HG03575 (cell line): ENCODE data around the gene ZNF284.
"Not testable (repeated sequence)": the region's sequence is repeated elsewhere in the genome, so short reads cannot be mapped to it uniquely, and the experiment has no call there.

Experiments
- ATAC-seq: cut with Tn5 transposase; IDR thresholded peaks from one replicate; pipeline ENCODE4 v1.9.1; 2021; ENCODE audit not compliant: unreplicated experiment, insufficient number of reproducible peaks, low FRiP score; ENCODE audit errors: extremely low read depth

ZNF284 gene

DNA sequence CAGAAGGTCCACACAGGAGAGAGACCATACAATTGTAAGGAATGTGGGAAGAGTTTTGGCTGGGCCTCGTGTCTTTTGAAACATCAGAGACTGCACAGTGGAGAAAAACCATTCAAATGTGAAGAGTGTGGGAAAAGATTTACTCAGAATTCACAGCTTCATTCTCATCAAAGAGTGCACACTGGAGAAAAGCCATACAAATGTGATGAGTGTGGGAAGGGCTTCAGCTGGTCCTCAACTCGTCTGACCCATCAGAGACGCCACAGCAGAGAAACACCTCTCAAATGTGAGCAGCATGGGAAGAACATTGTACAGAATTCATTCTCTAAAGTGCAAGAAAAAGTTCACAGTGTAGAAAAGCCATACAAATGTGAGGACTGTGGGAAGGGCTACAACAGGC lies 35.8 kb downstream of the ZNF284 start:
- ATAC-seq = no peak

DNA sequence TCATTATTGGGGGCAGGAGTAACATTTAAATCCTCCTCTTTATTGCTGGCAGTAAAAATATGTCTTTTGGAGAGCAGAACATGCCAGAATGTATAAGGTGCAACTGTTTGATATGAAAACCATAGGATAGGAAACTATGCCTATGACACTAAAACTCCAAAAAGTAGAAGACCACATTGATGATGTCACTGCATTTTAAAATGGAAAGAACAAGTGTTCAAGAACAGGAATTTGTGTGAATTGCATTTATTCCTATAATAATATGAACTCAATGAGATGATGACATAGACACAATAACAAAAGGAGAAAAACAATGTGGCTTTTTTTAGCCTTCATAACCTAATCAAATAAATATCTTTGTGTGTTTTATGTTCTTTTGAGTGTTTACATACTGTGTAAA lies 37.5 kb downstream of the ZNF284 start:
- ATAC-seq = no peak

DNA sequence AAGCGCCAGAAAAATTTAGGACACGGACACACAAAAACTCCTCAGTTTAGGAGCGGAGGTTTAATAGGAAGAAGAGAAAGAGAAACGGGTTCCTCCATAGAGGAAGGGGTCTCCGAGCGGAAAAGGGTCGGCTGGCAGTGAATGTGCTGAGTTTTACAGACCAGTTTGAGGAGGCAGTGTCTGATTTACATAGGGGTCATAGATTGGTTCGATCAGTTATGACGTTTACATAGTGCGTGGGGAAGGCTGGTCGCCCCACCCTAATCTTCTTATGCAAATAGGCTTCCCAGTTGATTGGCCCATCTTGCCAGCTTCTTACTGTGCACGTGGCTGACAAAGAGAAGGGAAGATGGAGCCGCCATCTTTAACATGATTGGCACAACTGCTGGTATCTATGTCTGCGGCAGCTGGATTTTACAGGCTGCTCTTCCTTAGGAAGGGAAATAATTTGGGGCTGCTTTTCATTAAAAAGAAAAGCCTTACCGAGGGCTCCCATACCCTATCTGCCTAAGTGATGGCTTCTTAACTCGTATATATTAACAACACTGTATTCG lies 40.0 kb downstream of the ZNF284 start:
- no peak for ATAC-seq

DNA sequence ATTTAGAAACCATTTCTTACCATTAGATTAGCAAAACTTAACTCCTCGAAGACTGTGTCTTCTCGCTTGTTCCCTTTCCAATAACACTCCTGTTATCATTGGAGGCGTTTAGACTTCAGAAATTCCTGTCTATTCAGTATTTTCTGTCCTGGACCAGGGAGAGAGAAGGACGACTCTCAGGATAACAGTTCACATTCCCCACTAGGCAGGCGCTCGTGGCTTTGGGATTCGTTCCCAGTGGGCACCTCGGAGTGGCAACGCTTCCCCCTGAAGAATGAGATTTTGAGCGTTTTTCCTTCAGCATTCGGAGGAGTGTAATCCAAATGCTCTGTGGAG lies 40.8 kb downstream of the ZNF284 start:
- no peak for ATAC-seq

DNA sequence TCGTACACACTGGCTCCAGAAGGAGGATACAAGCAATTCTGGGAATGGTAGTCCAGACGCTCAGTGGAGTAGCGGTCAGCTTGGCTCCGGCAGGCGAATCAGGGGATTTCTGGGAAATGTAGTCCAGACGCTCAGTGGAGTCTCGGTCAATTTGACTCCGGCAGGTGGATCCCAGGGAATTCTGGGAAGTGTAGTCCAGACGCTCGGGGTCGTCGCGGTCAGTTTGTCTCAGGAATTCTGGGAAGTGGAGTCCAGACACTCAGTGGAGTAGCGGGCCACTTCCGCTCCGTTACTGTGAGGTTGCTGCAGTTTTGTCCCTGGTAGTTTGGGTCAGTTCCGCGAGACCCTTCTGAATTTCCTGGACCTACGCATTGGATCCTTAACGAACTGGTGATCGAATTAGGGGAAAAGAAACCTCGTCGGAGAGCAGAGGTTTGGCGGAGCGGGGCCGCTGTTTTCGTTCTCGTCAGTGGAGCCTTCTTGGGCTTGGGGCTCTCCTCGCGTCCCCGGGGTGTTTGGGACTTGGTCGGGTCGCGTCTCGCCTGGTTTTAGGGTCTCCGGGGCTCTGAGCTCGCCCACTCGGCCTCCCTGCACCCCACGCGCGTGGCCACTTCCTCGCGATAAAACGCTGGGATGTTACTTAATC lies 41.3 kb downstream of the ZNF284 start, which contains the start of gene ZNF225:
Gene ZNF225, plus strand, starts transcription at position 262 of the 646 bp plus-strand sequence. CDS start 2,429 bp downstream, outside the sequence.
- ATAC-seq = no peak

DNA sequence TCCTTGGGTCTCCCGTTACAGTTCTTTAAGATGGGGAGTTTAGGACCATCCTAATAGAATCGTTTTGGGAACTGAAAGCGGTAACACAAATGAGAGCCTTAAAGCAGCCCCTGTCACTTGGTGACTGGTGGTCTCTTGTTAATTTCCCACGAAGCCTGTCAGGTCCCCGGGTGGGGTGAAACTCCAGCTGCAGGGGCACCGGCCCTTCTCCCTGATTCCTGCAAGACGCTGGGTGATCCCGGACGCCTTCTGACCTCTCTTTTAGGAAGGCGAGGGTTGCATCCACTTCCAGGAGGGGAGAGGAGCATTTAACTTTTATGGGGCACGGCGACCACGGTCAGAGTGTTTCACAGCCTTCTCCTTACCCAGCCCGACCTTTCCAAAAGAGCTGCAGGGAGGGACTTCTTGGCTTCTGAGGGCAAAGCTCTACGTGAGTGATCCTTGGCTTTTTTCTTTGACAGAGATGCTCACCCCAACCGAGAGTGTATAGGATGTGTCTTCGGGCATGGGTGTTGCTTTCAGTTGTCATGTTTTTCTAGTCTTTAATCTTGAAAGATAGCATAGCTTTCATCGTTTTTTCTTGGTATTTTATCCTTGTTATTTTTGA lies 41.9 kb downstream of the ZNF284 start:
- no peak for ATAC-seq

DNA sequence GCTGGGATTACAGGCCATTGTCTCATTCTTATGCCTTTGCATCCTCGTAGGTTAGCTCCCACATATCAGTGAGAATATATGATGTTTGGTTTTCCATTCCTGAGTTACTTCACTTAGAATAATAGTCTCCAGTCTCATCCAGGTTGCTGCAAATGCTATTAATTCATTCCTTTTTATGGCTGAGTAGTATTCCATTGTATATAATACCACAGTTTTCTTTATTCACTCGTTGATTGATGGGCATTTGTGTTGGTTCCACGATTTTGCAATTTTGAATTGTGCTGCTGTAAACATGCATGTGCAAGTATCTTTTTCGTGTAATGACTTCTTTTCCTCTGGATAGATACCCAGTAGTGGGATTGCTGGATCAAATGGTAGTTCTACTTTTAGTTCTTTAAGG lies 49.2 kb downstream of the ZNF284 start:
- not testable (repeated sequence) for ATAC-seq

DNA sequence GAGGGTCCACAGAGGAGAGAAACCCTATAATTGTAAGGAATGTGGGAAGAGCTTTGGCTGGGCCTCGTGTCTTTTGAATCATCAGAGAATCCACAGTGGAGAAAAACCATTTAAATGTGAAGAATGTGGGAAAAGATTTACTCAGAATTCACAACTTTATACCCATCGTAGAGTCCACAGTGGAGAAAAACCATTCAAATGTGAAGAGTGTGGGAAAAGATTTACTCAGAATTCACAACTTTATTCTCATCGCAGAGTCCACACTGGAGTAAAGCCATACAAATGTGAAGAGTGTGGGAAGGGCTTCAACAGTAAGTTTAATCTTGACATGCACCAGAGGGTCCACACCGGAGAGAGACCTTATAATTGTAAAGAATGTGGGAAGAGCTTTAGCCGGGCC lies 60.0 kb downstream of the ZNF284 start:
- ATAC-seq = no peak
